GM18526 (cell line): ENCODE measurements around the gene GJD4.

Source experiments
- POLR2A ChIP-seq: IDR thresholded peaks from 3 replicates; pipeline ENCODE4 v1.6.1; 2011; ENCODE audit not compliant: insufficient read length; ENCODE audit errors: extremely low read depth

Gene GJD4

GRCh38 chr10:35594115-35595079, 10.7 kb upstream of the GJD4 start:
- TF ChIP-seq POLR2A: no peak

GRCh38 chr10:35595106-35595505, 10.0 kb upstream of the GJD4 start:
- no peak for TF ChIP-seq POLR2A

- TF ChIP-seq POLR2A: no peak
Measured at GRCh38 chr10:35598379-35598778, 6.8 kb upstream of the GJD4 start.

- TF ChIP-seq POLR2A: no peak
Measured at GRCh38 chr10:35600193-35600592, 4.9 kb upstream of the GJD4 start.

- no peak for TF ChIP-seq POLR2A
Measured at GRCh38 chr10:35606430-35606829, 1.3 kb downstream of the GJD4 start.

- no peak for TF ChIP-seq POLR2A
Measured at GRCh38 chr10:35607475-35608327, 2.6 kb downstream of the GJD4 start.

- no peak for TF ChIP-seq POLR2A
Measured at GRCh38 chr10:35608328-35608672, 3.2 kb downstream of the GJD4 start.

- TF ChIP-seq POLR2A: no peak
Measured at GRCh38 chr10:35611750-35612149, 6.6 kb downstream of the GJD4 start.

GRCh38 chr10:35612385-35613106, 7.4 kb downstream of the GJD4 start:
- no peak for TF ChIP-seq POLR2A

- no peak for TF ChIP-seq POLR2A
Measured at GRCh38 chr10:35613107-35613440, 7.9 kb downstream of the GJD4 start.

- TF ChIP-seq POLR2A: no peak
Measured at GRCh38 chr10:35613597-35614226, 8.6 kb downstream of the GJD4 start.

- TF ChIP-seq POLR2A: no peak
Measured at GRCh38 chr10:35614312-35614711, 9.2 kb downstream of the GJD4 start.

GRCh38 chr10:35626971-35627507, 21.9 kb downstream of the GJD4 start:
- TF ChIP-seq POLR2A: no peak

- TF ChIP-seq POLR2A: no peak
Measured at GRCh38 chr10:35631404-35631803, 26.3 kb downstream of the GJD4 start.

GRCh38 chr10:35632027-35632426, 26.9 kb downstream of the GJD4 start:
- no peak for TF ChIP-seq POLR2A
